GM18508 (cell line): Measurements from ENCODE around the gene TTLL1.
"Not testable (repeated sequence)": the region's sequence is repeated elsewhere in the genome, so short reads cannot be mapped to it uniquely, and the experiment has no call there.

Experiments
- ATAC-seq: cut with Tn5 transposase; IDR thresholded peaks from one replicate; pipeline ENCODE4 v1.9.1; 2021; ENCODE audit warnings: moderate number of reproducible peaks; ENCODE audit not compliant: insufficient read depth, unreplicated experiment

Gene TTLL1

GRCh38 chr22:43110927-43111623, 21.9 kb upstream of the TTLL1 start:
- ATAC-seq = no peak

- no peak for ATAC-seq
These were observed 21.3 kb upstream of the TTLL1 start, which contains the start of gene BIK for GRCh38 chr22:43110444-43110926. Gene BIK, plus strand, starts transcription at chr22:43110750. Its CDS starts 13,273 bp downstream, at chr22:43124023.

DNA sequence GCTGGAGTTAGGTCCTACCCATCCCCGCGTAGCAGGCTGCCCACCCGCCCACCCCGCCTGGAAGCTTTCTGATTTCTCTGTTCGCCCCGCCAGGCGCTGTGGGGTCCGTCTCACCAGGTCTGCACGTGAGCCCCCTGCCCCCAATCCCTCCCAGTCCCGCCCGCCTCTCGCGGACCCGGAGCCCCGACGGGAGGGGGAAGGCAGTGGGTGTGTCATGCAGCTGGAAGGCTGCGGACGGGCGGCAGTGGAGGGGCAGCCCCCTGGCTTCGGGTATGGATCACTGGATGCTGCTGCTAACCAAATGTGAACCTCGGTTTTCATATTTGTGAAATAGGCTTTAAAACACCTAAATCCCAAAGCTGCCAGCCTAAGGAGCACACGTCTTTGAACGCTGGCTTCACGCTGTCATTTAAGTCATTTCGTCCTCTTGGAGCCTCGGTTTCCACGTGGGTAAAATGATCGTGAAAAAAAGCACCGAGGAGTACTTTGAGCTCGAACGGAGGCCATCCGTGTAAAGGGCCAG, 20.8 kb upstream of the TTLL1 start:
- no peak for ATAC-seq

DNA sequence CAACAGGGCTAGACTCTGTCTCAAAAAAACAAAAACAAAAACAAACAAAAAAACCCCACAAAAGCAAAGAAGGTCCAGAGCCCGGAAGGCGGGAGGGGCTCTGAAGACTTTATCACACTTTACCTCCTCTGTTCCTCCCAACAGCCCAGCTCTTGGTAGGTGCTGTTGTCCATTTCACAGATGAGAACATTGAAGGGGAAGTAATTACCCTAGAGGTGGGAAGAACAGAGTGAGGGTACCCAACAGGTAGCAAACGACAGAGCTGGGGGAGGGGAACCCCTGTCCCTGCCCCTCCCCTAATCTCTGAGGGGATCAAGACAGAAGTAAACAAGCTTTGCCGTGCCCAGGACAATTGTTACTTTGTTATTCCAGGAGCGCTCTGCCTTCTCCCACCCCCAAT, 20.3 kb upstream of the TTLL1 start:
- ATAC-seq = no peak

DNA sequence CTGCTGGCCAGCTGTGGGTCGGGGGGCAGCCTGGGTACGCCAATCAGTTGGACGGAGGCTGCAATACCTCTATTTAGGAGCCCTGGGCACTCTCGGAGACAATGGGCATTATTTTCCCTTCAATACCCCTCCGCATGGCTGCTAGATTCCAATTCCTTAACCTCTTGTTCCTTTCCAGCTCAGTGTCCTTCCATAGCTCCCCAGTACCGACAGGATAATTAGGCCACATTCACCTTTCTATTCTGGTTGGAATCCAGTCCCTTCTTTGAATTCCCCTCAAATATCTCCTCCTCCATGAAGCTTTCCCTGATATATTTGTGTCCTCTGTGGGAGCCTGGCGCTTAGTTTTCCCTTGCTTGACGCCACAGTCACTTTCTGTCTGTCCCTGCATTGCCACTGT, 17.1 kb upstream of the TTLL1 start:
- ATAC-seq = no peak

GRCh38 chr22:43104950-43105349, 15.8 kb upstream of the TTLL1 start:
- not testable (repeated sequence) for ATAC-seq

DNA sequence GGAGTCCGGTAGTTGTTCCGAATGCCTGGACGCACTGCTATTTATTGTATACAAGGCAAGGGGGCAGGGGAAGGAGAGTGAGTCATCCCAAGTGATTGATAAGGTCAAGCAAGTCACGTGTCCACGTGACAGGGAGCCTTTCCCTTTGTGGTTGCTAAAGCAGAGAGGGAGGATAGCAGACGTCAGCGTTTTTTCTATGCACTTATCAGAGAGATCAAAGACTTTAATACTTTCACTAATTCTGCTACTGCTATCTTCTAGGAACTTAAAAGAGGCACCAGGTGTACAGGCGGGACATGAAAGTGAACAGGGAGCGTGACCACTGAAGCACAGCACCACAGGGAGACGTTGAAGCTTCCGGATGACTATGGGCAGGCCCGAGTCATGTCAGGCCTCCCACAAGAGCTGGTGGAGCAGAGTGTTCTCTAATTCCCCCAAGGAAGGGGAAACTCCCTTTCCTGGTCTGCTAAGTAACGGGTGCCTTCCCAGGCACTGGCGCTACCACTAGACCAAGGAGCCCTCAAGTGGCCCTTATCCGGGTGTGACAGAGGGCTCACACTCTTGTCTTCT, 14.9 kb upstream of the TTLL1 start:
- not testable (repeated sequence) for ATAC-seq

GRCh38 chr22:43101306-43101705, 12.1 kb upstream of the TTLL1 start:
- no peak for ATAC-seq

DNA sequence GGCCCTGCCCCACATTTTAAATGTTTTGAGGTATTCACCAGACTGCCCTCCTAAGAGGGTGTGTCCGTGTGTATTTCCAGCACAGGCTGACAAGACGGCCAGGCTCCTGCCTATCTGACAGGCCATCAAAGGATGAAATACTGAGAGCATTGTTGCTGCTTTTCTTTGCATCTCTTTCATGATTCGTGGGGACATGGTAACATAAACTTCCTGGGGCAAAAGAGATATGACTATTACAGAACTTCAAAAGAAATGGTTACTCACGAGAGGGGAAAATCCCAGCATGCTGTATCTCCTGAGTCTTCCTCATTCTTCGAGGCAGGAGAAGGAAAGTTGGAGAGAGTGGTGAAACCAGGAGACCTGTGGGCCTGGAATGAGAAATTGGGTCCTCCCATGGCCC, 11.0 kb upstream of the TTLL1 start:
- no peak for ATAC-seq

DNA sequence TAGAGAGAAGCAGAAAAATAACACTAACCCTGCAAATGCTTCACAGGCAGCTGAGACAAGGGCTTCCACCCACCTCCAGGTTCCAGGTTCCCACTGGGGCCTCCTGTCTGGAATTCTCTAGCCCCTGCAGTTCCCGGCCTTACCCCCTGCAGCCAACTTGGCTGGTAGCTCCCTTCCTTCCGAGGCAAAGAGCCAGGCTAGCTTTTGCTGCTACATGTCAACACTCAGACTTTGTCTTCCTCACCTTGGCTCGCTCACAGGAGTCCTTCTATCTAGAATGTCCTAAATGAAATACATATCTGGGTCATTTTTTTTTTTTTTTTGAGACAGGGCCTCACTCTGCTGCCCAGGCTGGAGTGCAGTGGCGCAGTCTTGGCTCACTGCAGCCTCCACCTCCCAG, 9.9 kb upstream of the TTLL1 start:
- no peak for ATAC-seq

DNA sequence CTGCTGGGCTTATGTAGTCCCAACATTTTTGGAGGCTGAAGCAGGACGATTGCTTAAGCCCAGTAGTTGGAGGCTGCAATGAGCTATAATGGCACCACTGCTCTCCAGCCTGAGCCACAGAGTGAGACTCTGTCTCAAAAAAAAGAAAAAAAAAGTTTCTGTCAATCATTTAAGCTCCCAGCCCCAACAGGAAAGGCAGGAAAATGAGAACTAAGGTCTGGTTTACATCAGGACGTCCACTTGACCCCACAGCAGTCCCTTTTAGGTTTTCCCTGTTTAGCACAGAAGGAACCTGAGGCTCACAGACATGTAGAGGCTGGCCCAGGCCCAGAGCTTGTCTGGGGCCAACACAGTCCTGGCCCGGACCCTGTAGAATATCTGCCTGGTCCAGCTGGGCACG, 9.2 kb upstream of the TTLL1 start:
- no peak for ATAC-seq

DNA sequence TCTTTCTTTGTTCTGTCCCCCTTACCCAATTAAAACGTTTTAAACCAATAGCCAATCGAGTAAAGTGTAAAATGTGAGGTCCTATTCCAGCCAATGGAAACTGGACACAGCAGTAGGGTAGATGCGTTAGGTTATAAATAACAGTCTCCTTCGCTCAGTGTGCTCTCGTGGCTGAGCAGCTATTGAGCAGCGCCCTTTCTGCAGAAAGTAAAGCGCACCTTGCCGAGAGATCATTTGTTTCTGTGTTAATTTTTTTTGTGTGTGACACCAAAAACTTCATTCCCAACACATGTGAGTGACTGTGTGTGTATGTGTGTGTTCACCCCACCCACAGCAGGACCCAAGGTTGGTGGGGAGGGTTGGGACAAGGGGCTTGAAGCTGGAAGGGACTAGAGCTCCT, 7.2 kb upstream of the TTLL1 start:
- ATAC-seq = no peak

DNA sequence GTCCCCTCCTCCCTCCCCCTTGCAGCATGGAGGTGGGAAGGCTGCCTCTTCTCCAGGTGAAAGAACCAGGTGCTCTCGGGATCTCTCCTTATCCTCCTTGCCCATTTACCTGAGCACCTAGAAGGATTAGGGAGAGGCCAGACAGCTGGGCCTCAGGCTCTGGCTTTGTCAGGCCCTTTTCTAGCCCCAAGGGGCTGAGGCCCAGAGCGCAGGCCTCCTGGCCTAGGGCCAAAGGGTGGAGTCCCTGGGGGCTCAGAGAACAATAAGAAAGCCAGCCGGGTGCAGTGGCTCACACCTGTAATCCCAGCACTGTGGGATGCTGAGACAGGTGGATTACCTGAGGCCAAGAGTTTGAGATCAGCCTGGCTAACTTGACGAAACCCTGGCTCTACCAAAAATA, 5.4 kb upstream of the TTLL1 start:
- ATAC-seq = no peak

- no peak for ATAC-seq
These were observed 4.9 kb upstream of the TTLL1 start for GRCh38 chr22:43094085-43094484.

GRCh38 chr22:43092085-43092484, 2.9 kb upstream of the TTLL1 start:
- no peak for ATAC-seq

DNA sequence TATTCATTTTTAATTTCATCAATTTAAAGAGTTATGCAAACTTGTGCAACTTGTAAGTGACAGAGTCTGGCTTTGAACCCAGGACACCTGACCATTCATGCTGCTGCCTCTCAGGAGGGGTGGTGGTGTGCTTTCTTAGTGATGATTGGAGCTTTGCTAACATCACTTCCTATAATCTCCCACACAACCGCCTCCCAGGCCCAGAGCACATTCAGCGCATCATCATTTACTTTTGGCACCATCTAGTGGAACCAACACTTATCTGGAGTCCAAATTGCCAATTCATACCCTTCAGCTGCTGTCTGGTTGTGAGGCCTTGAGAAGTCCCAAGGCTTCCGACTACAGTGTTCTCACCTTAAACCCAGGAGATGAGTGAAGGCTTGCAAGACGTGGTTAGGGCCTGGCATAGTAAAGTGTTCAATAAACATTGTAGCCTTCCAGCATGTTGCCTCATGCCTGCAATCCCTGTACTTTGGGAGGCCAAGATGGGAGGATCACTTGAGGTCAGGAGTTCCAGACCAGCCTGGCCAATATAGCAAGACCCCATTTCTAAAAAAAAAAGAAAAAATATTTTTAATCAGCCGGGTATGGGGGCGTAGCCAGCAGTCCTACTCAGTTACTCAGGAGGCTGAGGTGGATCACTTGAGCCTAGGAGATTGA, 1.1 kb upstream of the TTLL1 start:
- no peak for ATAC-seq

DNA sequence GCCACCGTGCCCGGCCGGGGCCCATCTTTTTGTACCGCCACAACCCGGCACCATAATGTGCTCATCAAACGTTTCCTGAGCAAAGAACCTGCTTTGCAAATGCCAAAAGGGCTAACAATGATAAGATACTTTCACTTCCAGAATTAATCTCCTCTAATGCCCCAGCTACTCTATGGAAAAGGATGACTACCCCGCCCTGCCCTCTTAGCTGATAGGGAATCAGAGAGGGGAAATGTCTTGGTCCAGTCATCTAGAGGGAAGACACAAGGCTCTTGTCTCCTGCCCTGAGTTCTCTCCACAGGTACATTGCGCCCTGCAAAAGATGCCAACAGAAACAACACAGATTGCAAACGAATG, 586 bp downstream of the TTLL1 start:
- no peak for ATAC-seq

DNA sequence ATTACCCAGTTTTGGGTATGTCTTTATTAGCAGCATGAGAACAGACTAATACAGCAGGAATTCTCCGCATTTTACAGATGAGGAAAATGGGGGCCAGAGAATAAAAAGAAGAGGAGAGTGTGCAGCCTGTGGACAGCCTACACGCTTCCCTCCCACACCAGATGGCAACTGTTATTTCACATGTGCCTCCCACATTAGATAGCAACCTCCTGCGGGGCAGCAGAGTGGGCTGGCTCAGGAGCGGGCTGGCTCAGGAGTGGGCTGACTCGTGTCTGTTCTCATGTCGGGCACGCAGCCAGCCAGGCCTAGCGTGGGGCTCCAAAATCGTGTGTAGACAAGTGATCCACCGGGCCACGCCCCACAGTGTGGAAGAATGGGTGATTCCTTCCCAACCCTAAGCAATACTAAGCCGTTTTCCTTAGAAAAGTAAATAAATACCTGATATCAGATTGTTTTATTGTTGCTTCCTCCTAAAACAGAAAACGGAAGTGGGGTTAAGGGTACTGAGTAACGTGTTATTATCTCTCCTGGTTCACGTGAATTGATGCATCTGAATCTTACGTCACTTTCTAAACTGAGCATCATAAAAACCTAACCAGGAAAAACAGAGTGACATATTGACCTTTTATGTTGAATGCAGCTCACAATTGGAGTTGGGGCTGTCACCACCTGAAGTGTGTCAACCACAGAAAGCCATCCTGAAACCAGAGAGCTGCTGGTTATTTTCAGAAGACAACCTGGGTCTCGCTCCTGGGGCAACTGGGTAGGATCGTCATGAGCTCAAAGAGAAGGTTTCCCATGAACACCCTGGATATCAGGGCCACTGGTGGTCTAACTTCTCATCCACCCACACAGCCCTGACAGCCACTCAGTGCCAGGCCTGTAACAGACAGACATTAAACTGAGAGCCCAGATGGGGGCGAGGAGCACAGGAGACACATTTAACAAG, 3.3 kb downstream of the TTLL1 start:
- ATAC-seq = no peak

GRCh38 chr22:43081968-43082367, 7.2 kb downstream of the TTLL1 start:
- ATAC-seq = no peak

GRCh38 chr22:43080616-43081015, 8.6 kb downstream of the TTLL1 start:
- ATAC-seq = no peak
